WTC11 (cell line): Measurements from ENCODE around the gene JMJD7.

ENCODE experiments used
- CTCF ChIP-seq: fragments of 200-600 bp; IDR thresholded peaks from 2 replicates; pipeline ENCODE4 v1.8.0; 2022; ENCODE audit warnings: antibody characterized with exemption
- MAX ChIP-seq: sonication (generic); formaldehyde crosslinking; IDR thresholded peaks from 2 replicates; pipeline ENCODE4 v1.8.0; 2022; ENCODE audit warnings: mild to moderate bottlenecking, missing genetic modification reagents
- NR3C1 ChIP-seq: sonication (generic); formaldehyde crosslinking; conservative IDR thresholded peaks from 2 replicates; pipeline ENCODE4 v1.8.1; 2023; ENCODE audit warnings: low read depth, mild to moderate bottlenecking, missing genetic modification reagents

GRCh38 chr15:41868321-41868720 is 40.4 kb downstream of the JMJD7 start:
- TF ChIP-seq NR3C1 (no peak), MAX (CRISPR knock-in tag) (no peak), CTCF (no peak)
